GM19397 (cell line): ENCODE data around the gene H1-8.

Experiments used
- ATAC-seq: cut with Tn5 transposase; IDR thresholded peaks from one replicate; pipeline ENCODE4 v1.9.1; 2021; ENCODE audit warnings: mild to moderate bottlenecking, moderate library complexity; ENCODE audit not compliant: unreplicated experiment

H1-8 gene

GRCh38 chr3:129592381-129593131 is 49.6 kb downstream of the H1-8 start:
- no peak for ATAC-seq

DNA sequence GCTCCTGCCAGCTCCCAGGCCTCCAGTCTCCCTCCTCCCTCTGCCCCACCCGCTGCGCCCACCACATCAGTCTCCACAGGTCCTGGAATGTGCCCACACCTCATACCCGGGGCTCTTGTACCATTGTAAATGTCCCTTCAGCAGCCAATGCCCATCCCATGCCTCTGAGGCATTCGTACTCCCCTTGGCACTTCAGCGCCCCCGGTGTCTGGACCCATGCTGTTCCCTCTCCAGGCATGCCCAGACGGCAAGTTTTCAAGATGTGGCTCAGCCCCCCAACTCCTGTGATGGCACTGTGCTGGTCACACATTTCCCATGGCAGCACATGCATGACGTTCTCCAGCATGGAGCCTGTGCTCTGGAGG is 50.2 kb downstream of the H1-8 start:
- ATAC-seq, result no peak

GRCh38 chr3:129593595-129594339 is 50.8 kb downstream of the H1-8 start:
- no peak for ATAC-seq

- no peak for ATAC-seq
Observed at GRCh38 chr3:129594409-129594808, 51.4 kb downstream of the H1-8 start.

DNA sequence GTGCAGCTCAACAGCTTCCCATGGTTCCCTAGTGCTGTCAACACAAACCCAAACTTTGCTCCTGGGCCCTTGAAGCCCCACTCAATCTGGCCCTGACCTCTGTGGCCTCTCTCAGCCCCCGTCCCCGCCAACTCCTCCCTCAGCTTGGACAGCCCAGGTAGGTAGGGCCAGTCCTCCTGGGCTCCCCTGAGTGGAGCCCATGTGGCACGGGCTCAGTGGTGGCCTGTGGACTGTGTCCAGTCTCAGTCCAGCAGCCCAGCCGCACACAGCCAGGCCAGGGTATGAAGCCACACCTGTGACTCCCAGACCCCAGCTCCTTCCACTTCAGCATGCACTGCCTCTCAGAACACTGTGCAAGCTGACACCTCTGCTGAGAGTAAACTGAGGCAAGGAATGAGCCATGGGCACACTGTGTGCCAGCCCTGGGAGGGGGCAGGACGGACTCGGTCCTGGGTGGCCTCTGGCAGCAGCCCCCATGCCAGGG is 52.0 kb downstream of the H1-8 start:
- no peak for ATAC-seq

DNA sequence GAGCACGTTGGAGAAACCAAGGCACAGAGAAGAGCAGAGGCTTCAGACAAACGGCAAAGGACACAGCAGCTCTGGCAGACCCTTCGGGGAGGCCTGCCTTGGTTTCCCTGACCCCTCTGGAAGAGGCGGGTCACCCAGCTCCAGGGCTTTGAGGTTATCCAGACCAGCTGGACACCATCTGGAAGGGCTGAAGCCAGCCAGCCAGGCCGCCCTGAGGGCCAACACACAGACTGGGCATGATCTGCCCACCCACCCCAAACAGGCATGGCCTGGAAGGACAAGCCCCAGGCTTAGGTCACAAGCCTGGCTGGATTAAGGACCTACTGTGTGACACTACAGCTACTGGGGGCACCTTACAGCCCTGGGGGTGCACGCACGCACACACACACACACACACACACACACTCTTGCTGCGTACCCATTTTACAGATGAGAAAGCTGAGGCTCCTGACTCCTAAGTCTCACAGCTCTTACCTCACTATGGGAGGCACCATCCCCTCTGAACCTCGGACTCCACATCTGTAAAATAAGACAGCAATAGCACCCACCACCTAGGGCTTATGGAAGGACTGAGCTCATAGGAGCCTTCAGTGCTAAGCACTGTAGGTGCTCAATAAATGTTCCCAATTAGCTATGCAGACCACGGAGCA is 52.7 kb downstream of the H1-8 start:
- ATAC-seq, result no peak

- no peak for ATAC-seq
Observed at GRCh38 chr3:129596194-129597086, 53.5 kb downstream of the H1-8 start.

DNA sequence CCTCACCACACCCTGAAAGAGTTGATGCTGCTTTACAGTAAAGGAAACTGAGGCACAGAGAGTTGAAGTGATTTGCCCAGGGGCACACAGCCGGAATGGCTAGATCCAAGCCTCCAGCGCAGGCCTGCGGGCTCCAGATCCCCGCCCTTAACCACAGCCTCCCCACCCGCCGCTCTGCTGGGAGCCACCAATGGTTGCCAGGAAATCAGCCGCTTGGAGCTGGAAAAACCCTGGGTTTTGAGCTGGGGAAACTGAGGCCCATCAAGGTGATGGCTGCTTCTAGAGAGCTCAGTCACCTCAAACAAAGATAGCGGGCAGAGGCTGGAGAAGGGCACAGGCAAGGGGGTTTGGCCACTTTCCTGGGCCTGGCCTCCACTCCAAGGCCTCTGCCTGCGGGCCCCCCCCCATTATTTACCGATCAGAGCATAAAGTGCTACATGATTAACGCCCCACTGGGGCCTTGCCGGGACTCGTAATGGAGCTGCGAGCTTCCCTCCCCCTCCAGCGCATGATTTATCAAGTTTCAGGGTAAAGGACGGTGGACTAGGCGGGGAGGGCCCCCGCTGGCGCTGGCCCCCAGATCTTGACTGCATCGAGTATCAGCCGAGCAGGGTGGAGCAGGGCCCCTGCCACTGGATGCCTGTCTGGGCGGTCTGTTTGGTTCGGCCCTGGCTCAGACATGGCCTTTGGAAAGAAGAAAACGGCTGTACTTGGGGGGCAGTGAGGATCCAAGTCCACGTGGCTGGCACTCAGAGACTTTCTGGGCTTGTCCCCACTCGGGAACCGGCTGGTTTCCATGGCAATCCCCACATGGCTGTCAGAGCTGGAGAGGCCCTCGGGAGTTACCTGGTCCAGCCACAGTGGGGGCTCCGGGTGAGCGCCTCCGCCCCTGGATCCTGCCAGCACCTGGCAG is 54.4 kb downstream of the H1-8 start:
- no peak for ATAC-seq

DNA sequence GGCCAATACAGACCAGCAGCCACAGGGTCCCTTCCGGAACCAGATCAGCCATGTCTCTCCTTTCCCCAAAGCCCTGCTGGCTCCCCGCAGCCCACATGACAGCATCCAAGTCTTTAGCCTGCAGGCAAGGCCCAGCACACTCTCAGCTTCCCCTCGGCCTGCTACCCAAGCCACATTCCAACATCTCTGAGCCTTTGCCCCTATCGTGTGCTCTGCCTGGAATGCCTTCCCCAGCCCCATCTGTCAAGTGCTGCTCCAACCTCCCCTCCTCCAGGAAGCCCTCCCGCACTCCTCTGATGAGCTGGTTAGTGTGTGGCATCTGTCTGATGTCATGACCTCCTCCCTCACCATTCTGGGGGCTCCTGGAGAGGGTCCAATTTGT is 55.0 kb downstream of the H1-8 start:
- no peak for ATAC-seq

- no peak for ATAC-seq
Observed at GRCh38 chr3:129598484-129598883, 55.5 kb downstream of the H1-8 start.

GRCh38 chr3:129599073-129599472 is 56.1 kb downstream of the H1-8 start:
- ATAC-seq, result no peak

DNA sequence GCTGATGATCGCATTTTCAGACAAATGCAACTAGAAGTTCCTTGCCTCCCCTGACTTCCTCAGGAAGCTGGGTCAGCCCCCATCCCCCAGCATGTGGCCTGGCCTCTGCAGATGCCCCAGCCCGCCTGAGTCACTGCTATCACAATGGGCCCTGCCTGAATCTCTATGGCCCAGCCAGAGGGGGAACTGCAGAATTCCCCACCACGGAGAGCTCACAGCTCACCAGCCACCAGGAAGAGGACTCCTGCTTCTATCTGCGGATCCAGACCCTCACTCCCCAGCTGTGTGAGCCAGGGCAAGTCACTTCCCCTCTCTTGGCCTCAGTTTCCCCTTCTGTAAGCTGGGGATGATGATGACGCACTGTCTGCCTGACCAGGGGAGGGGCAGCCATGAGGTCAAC is 56.6 kb downstream of the H1-8 start:
- no peak for ATAC-seq

GRCh38 chr3:129600348-129600747 is 57.4 kb downstream of the H1-8 start:
- no peak for ATAC-seq
